ENCODE results near the gene HYAL3. TPM values are rescaled to one million over a fixed set of nuclear protein-coding genes. Genes with fewer than 3 reads are reported as not detected.
A peak's percentile ranks its signal among the peaks of the same experiment; 100 is the strongest.
"Not testable (repeated sequence)": the region's sequence is repeated elsewhere in the genome, so short reads cannot be mapped to it uniquely, and the experiment has no call there.

HYAL3 gene
- polyA plus RNA-seq, 2 donors: 3.4 to 5.1 TPM

GRCh38 chr3:50316657-50317242, 17.5 kb upstream of the HYAL3 start:
- H3K27me3 ChIP-seq (ENCODE audit: control insufficient read depth in 1 of 2, insufficient read depth in 2 of 2, low read length in 2 of 2): no peaks in the 10 kb centered on the region
- WGBS, 2 donors: 32 to 43% methylated on average over 9 of the region's 9 CpGs
- H3K36me3 ChIP-seq (ENCODE audit: control insufficient read depth in 2 of 2, insufficient read depth in 2 of 2, low read length in 1 of 2): peaks cover 0 to 10% of the 10 kb centered on the region in 2 donors
- peak overlapping the region in 1 of 2 donors; percentile 20 for H3K4me3 ChIP-seq (ENCODE audit: low read depth in 1 of 2, low read length in 2 of 2)
- no peaks in the 10 kb centered on the region for H3K9me3 ChIP-seq (ENCODE audit: control insufficient read depth in 2 of 2, insufficient read depth in 1 of 2, low read depth in 1 of 2, low read length in 1 of 2)
- peak overlapping the region; percentile 96 to 100 for H3K27ac ChIP-seq (ENCODE audit: low read depth in 2 of 2, low read length in 1 of 2)
- peaks cover 0 to 40% of the 10 kb centered on the region in 2 donors for H3K4me1 ChIP-seq (ENCODE audit: control insufficient read depth in 2 of 2, insufficient read depth in 2 of 2, low read length in 1 of 2)

GRCh38 chr3:50314816-50315215, 15.6 kb upstream of the HYAL3 start:
- Histone ChIP-seq H3K9me3 (ENCODE audit: control insufficient read depth in 2 of 2, insufficient read depth in 1 of 2, low read depth in 1 of 2, low read length in 1 of 2) (no peaks in the 10 kb centered on the region), H3K27ac (ENCODE audit: low read depth in 2 of 2, low read length in 1 of 2) (peak overlapping the region in 1 of 2 donors; percentile 28), H3K4me1 (ENCODE audit: control insufficient read depth in 2 of 2, insufficient read depth in 2 of 2, low read length in 1 of 2) (peaks cover 0 to 33% of the 10 kb centered on the region in 2 donors), H3K36me3 (ENCODE audit: control insufficient read depth in 2 of 2, insufficient read depth in 2 of 2, low read length in 1 of 2) (peaks cover 0 to 10% of the 10 kb centered on the region in 2 donors), H3K4me3 (ENCODE audit: low read depth in 1 of 2, low read length in 2 of 2) (no peak overlapping the region), H3K27me3 (ENCODE audit: control insufficient read depth in 1 of 2, insufficient read depth in 2 of 2, low read length in 2 of 2) (no peaks in the 10 kb centered on the region)
- 96% methylated on average over 4 of the region's 4 CpGs for WGBS, 2 donors

GRCh38 chr3:50314342-50314741, 15.1 kb upstream of the HYAL3 start:
- peak overlapping the region; percentile 28 to 38 for H3K27ac ChIP-seq (ENCODE audit: low read depth in 2 of 2, low read length in 1 of 2)
- 68 to 75% methylated on average over 3 of the region's 3 CpGs for WGBS, 2 donors
- H3K9me3 ChIP-seq (ENCODE audit: control insufficient read depth in 2 of 2, insufficient read depth in 1 of 2, low read depth in 1 of 2, low read length in 1 of 2): no peaks in the 10 kb centered on the region
- no peaks in the 10 kb centered on the region for H3K27me3 ChIP-seq (ENCODE audit: control insufficient read depth in 1 of 2, insufficient read depth in 2 of 2, low read length in 2 of 2)
- H3K4me1 ChIP-seq (ENCODE audit: control insufficient read depth in 2 of 2, insufficient read depth in 2 of 2, low read length in 1 of 2): peaks cover 0 to 29% of the 10 kb centered on the region in 2 donors
- peaks cover 0 to 10% of the 10 kb centered on the region in 2 donors for H3K36me3 ChIP-seq (ENCODE audit: control insufficient read depth in 2 of 2, insufficient read depth in 2 of 2, low read length in 1 of 2)
- no peak overlapping the region for H3K4me3 ChIP-seq (ENCODE audit: low read depth in 1 of 2, low read length in 2 of 2)

- H3K27ac ChIP-seq (ENCODE audit: low read depth in 2 of 2, low read length in 1 of 2); H3K27me3 ChIP-seq (ENCODE audit: control insufficient read depth in 1 of 2, insufficient read depth in 2 of 2, low read length in 2 of 2); H3K4me3 ChIP-seq (ENCODE audit: low read depth in 1 of 2, low read length in 2 of 2); H3K9me3 ChIP-seq (ENCODE audit: control insufficient read depth in 2 of 2, insufficient read depth in 1 of 2, low read depth in 1 of 2, low read length in 1 of 2); H3K36me3 ChIP-seq (ENCODE audit: control insufficient read depth in 2 of 2, insufficient read depth in 2 of 2, low read length in 1 of 2): not testable (repeated sequence)
- 73 to 78% methylated on average over 12 to 32 of the region's 32 CpGs for WGBS, 2 donors
- H3K4me1 ChIP-seq (ENCODE audit: control insufficient read depth in 2 of 2, insufficient read depth in 2 of 2, low read length in 1 of 2): peaks cover 0 to 10% of the 10 kb centered on the region in 2 donors
Measured at GRCh38 chr3:50312041-50312440, 12.8 kb upstream of the HYAL3 start.

GRCh38 chr3:50304601-50305000, 5.4 kb upstream of the HYAL3 start:
- H3K27ac ChIP-seq (ENCODE audit: low read depth in 2 of 2, low read length in 1 of 2): no peak overlapping the region

GRCh38 chr3:50303013-50303815, 4.0 kb upstream of the HYAL3 start, which contains the start of gene HYAL1:
Gene HYAL1 (minus strand): TSS chr3:50303574. CDS start chr3:50302956, 618 bp downstream.
- H3K27me3 ChIP-seq (ENCODE audit: control insufficient read depth in 1 of 2, insufficient read depth in 2 of 2, low read length in 2 of 2): no peaks in the 10 kb centered on the region
- peak within 1 kb of the TSS; percentile 58 to 71 for H3K27ac ChIP-seq (ENCODE audit: low read depth in 2 of 2, low read length in 1 of 2)
- H3K4me3 ChIP-seq (ENCODE audit: low read depth in 1 of 2, low read length in 2 of 2): peak within 1 kb of the TSS in 1 of 2 donors; percentile 9
- no peaks in the 10 kb centered on the region for H3K9me3 ChIP-seq (ENCODE audit: control insufficient read depth in 2 of 2, insufficient read depth in 1 of 2, low read depth in 1 of 2, low read length in 1 of 2)
- no peaks in the 10 kb centered on the region for H3K36me3 ChIP-seq (ENCODE audit: control insufficient read depth in 2 of 2, insufficient read depth in 2 of 2, low read length in 1 of 2)
- 54 to 59% methylated on average over 14 of the region's 14 CpGs for WGBS, 2 donors
- peaks cover 9 to 28% of the 10 kb centered on the region in 2 donors for H3K4me1 ChIP-seq (ENCODE audit: control insufficient read depth in 2 of 2, insufficient read depth in 2 of 2, low read length in 1 of 2)

More at GRCh38 chr3:50304601-50305000, 5.4 kb upstream of the HYAL3 start:
- no peaks in the 10 kb centered on the region for H3K27me3 ChIP-seq (ENCODE audit: control insufficient read depth in 1 of 2, insufficient read depth in 2 of 2, low read length in 2 of 2)
- no peaks in the 10 kb centered on the region for H3K36me3 ChIP-seq (ENCODE audit: control insufficient read depth in 2 of 2, insufficient read depth in 2 of 2, low read length in 1 of 2)
- H3K4me3 ChIP-seq (ENCODE audit: low read depth in 1 of 2, low read length in 2 of 2): no peak overlapping the region
- H3K9me3 ChIP-seq (ENCODE audit: control insufficient read depth in 2 of 2, insufficient read depth in 1 of 2, low read depth in 1 of 2, low read length in 1 of 2): no peaks in the 10 kb centered on the region
- peaks cover 9 to 24% of the 10 kb centered on the region in 2 donors for H3K4me1 ChIP-seq (ENCODE audit: control insufficient read depth in 2 of 2, insufficient read depth in 2 of 2, low read length in 1 of 2)

GRCh38 chr3:50302095-50303012, 3.1 kb upstream of the HYAL3 start:
- peak overlapping the region; percentile 34 to 53 for H3K27ac ChIP-seq (ENCODE audit: low read depth in 2 of 2, low read length in 1 of 2)
- 86 to 89% methylated on average over 32 of the region's 32 CpGs for WGBS, 2 donors
- peaks cover 9 to 29% of the 10 kb centered on the region in 2 donors for H3K4me1 ChIP-seq (ENCODE audit: control insufficient read depth in 2 of 2, insufficient read depth in 2 of 2, low read length in 1 of 2)

GRCh38 chr3:50300681-50301254, 1.6 kb upstream of the HYAL3 start:
- H3K4me3 ChIP-seq (ENCODE audit: low read depth in 1 of 2, low read length in 2 of 2): no peak overlapping the region
- H3K36me3 ChIP-seq (ENCODE audit: control insufficient read depth in 2 of 2, insufficient read depth in 2 of 2, low read length in 1 of 2): peaks cover 0 to 4% of the 10 kb centered on the region in 2 donors
- H3K4me1 ChIP-seq (ENCODE audit: control insufficient read depth in 2 of 2, insufficient read depth in 2 of 2, low read length in 1 of 2): peaks cover 9 to 29% of the 10 kb centered on the region in 2 donors
- 86 to 93% methylated on average over 6 of the region's 6 CpGs for WGBS, 2 donors
- H3K27ac ChIP-seq (ENCODE audit: low read depth in 2 of 2, low read length in 1 of 2): peak overlapping the region; percentile 88 to 98
- H3K9me3 ChIP-seq (ENCODE audit: control insufficient read depth in 2 of 2, insufficient read depth in 1 of 2, low read depth in 1 of 2, low read length in 1 of 2): no peaks in the 10 kb centered on the region
- H3K27me3 ChIP-seq (ENCODE audit: control insufficient read depth in 1 of 2, insufficient read depth in 2 of 2, low read length in 2 of 2): no peaks in the 10 kb centered on the region

More at GRCh38 chr3:50302095-50303012, 3.1 kb upstream of the HYAL3 start:
- Histone ChIP-seq H3K36me3 (ENCODE audit: control insufficient read depth in 2 of 2, insufficient read depth in 2 of 2, low read length in 1 of 2) (peaks cover 0 to 1% of the 10 kb centered on the region in 2 donors), H3K4me3 (ENCODE audit: low read depth in 1 of 2, low read length in 2 of 2) (no peak overlapping the region), H3K9me3 (ENCODE audit: control insufficient read depth in 2 of 2, insufficient read depth in 1 of 2, low read depth in 1 of 2, low read length in 1 of 2) (no peaks in the 10 kb centered on the region), H3K27me3 (ENCODE audit: control insufficient read depth in 1 of 2, insufficient read depth in 2 of 2, low read length in 2 of 2) (no peaks in the 10 kb centered on the region)
